Mesenchymal stem cell (in vitro differentiated cells and primary cell): Measurements from ENCODE around the gene TWIST2.

Experiments used
- DNase-seq: peaks from one replicate; pipeline ENCODE4 v3.0.0-alpha.2; 2013
- H2AFZ ChIP-seq: one replicate; pipeline ENCODE4 v1.6.1; 2013; ENCODE audit warnings: low read depth, mild to moderate bottlenecking, control low read depth, inconsistent platforms, low read length, moderate library complexity
- H2AK5ac ChIP-seq: 2 replicates; pipeline ENCODE4 v1.6.1; 2013; ENCODE audit warnings: low read length, moderate library complexity, mild to moderate bottlenecking, inconsistent platforms; ENCODE audit not compliant: severe bottlenecking
- H2BK120ac ChIP-seq: one replicate; pipeline ENCODE4 v1.6.1; 2013; ENCODE audit warnings: low read depth, mild to moderate bottlenecking, inconsistent platforms, low read length, moderate library complexity
- H2BK12ac ChIP-seq, 2 experiments: one replicate each; pipeline ENCODE4 v1.6.1; 2013; ENCODE audit warnings: inconsistent platforms in 2 of 2, low read length in 2 of 2, mild to moderate bottlenecking in 2 of 2, moderate library complexity in 2 of 2, control low read depth in 1 of 2
- H2BK15ac ChIP-seq: one replicate; pipeline ENCODE4 v1.6.1; 2013; ENCODE audit warnings: mild to moderate bottlenecking, low read depth, inconsistent platforms; ENCODE audit not compliant: poor library complexity, severe bottlenecking
- H2BK5ac ChIP-seq: 2 replicates; pipeline ENCODE4 v1.6.1; 2013; ENCODE audit warnings: low read depth, mild to moderate bottlenecking, low read length, control low read depth, inconsistent platforms; ENCODE audit not compliant: poor library complexity, severe bottlenecking
- H3K14ac ChIP-seq, 2 experiments: one replicate each; pipeline ENCODE4 v1.6.1; 2013; ENCODE audit warnings: inconsistent platforms in 2 of 2, low read length in 2 of 2, control low read depth in 1 of 2, mild to moderate bottlenecking in 1 of 2, moderate library complexity in 1 of 2
- H3K18ac ChIP-seq, 2 experiments: one replicate each; pipeline ENCODE4 v1.6.1; 2013; ENCODE audit warnings: inconsistent platforms in 2 of 2, low read length in 2 of 2, control low read depth in 1 of 2, low read depth in 1 of 2, mild to moderate bottlenecking in 1 of 2
- H3K23ac ChIP-seq, 2 experiments: one replicate each; pipeline ENCODE4 v1.6.1; 2013; ENCODE audit warnings: inconsistent platforms in 2 of 2, low read length in 2 of 2, mild to moderate bottlenecking in 2 of 2, moderate library complexity in 2 of 2, control low read depth in 1 of 2
- H3K27ac ChIP-seq: 2 replicates; pipeline ENCODE4 v1.5.1; 2013; ENCODE audit warnings: mild to moderate bottlenecking, moderate library complexity, low read length, control low read depth, inconsistent platforms; ENCODE audit not compliant: poor library complexity, severe bottlenecking
- H3K27me3 ChIP-seq, 2 experiments: 2 replicates each; pipeline versions ENCODE4 v1.6.1 to v1.7.0; 2013; ENCODE audit warnings: low read length in 2 of 2, mild to moderate bottlenecking in 2 of 2, moderate library complexity in 2 of 2, control low read depth in 1 of 2, inconsistent platforms in 1 of 2; ENCODE audit not compliant: control insufficient read depth in 1 of 2, insufficient read depth in 1 of 2
- H3K36me3 ChIP-seq, 2 experiments: 2 replicates each; pipeline versions ENCODE4 v1.6.1 to v1.7.0; 2013; ENCODE audit warnings: low read length in 2 of 2, control low read depth in 1 of 2, inconsistent platforms in 1 of 2, low read depth in 1 of 2, mild to moderate bottlenecking in 1 of 2; ENCODE audit not compliant: insufficient read depth in 2 of 2, control insufficient read depth in 1 of 2
- H3K4ac ChIP-seq, 2 experiments: one replicate each; pipeline ENCODE4 v1.6.1; 2013; ENCODE audit warnings: inconsistent platforms in 2 of 2, low read length in 2 of 2, mild to moderate bottlenecking in 2 of 2, moderate library complexity in 2 of 2, control low read depth in 1 of 2, low read depth in 1 of 2
- H3K4me1 ChIP-seq: 2 replicates; pipeline ENCODE4 v1.6.1; 2013; ENCODE audit warnings: low read depth, low read length, control low read depth; ENCODE audit not compliant: control insufficient read depth, insufficient read depth
- H3K4me2 ChIP-seq: 2 replicates; pipeline ENCODE4 v1.6.1; 2013; ENCODE audit warnings: low read length, mild to moderate bottlenecking, inconsistent platforms; ENCODE audit not compliant: poor library complexity, severe bottlenecking
- H3K4me3 ChIP-seq, 2 experiments: 2 replicates each; pipeline versions ENCODE4 v1.5.1 to v1.7.0; 2013; ENCODE audit warnings: low read length in 2 of 2, mild to moderate bottlenecking in 2 of 2, control low read depth in 1 of 2, low read depth in 1 of 2; ENCODE audit not compliant: insufficient read depth in 1 of 2
- H3K79me1 ChIP-seq: replicated peaks from 2 replicates; pipeline ENCODE4 v1.6.1; 2013; ENCODE audit warnings: mild to moderate bottlenecking, control low read depth, low read length, inconsistent platforms; ENCODE audit not compliant: poor library complexity, severe bottlenecking
- H3K9ac ChIP-seq: 2 replicates; pipeline ENCODE4 v1.7.0; 2013; ENCODE audit warnings: mild to moderate bottlenecking, low read length, moderate library complexity
- H3K9me3 ChIP-seq: 2 replicates; pipeline ENCODE4 v1.7.0; 2013; ENCODE audit warnings: mild to moderate bottlenecking, low read length; ENCODE audit not compliant: control insufficient read depth
- H4K8ac ChIP-seq: one replicate; pipeline ENCODE4 v1.6.1; 2013; ENCODE audit warnings: inconsistent platforms, mild to moderate bottlenecking, low read length, moderate library complexity
- H4K91ac ChIP-seq: one replicate; pipeline ENCODE4 v1.6.1; 2013; ENCODE audit warnings: mild to moderate bottlenecking, low read length, inconsistent platforms
- WGBS: methylation state at CpG from one replicate; pipeline ENCODE4 v1.1.7; 2013; ENCODE audit warnings: mixed read lengths; 5-methylcytosine and 5-hydroxymethylcytosine counted together

TWIST2 gene

GRCh38 chr2:238924032-238924431, 76.1 kb downstream of the TWIST2 start:
- no peaks in the 10 kb centered on the region for H3K79me1 ChIP-seq
- H3K9me3 ChIP-seq: no peaks in the 10 kb centered on the region
- H3K23ac ChIP-seq: no peak overlapping the region
- H3K4me2 ChIP-seq: no peak overlapping the region
- H2BK12ac ChIP-seq: no peak overlapping the region
- no peak for DNase-seq
- H3K9ac ChIP-seq: no peak overlapping the region
- no peak overlapping the region for H3K27ac ChIP-seq
- H4K91ac ChIP-seq: no peak overlapping the region
- WGBS: 86% methylated on average over 14 of the region's 14 CpGs
- H2AK5ac ChIP-seq: no peak overlapping the region
- no peak overlapping the region for H3K18ac ChIP-seq
- H2BK5ac ChIP-seq: no peak overlapping the region
- no peak overlapping the region for H3K14ac ChIP-seq
- no peak overlapping the region for H4K8ac ChIP-seq
- H2BK15ac ChIP-seq: no peak overlapping the region
- no peak overlapping the region for H3K4me3 ChIP-seq
- no peak overlapping the region for H3K4ac ChIP-seq
- H2BK120ac ChIP-seq: no peak overlapping the region
- H3K36me3 ChIP-seq: no peaks in the 10 kb centered on the region
- H2AFZ ChIP-seq: no peak overlapping the region
- H3K4me1 ChIP-seq: no peaks in the 10 kb centered on the region
- H3K27me3 ChIP-seq: peaks cover 0 to 32% of the 10 kb centered on the region in 2 experiments

- DNase-seq: no peak
- H3K27ac ChIP-seq: no peak overlapping the region
- no peak overlapping the region for H3K4me3 ChIP-seq
- H2BK12ac ChIP-seq: no peak overlapping the region
- no peak overlapping the region for H3K23ac ChIP-seq
- H3K14ac ChIP-seq: no peak overlapping the region
- H3K4me1 ChIP-seq: no peaks in the 10 kb centered on the region
- no peak overlapping the region for H2AK5ac ChIP-seq
- H3K18ac ChIP-seq: no peak overlapping the region
- H3K79me1 ChIP-seq: no peaks in the 10 kb centered on the region
- H2AFZ ChIP-seq: no peak overlapping the region
- peaks cover 0 to 35% of the 10 kb centered on the region in 2 experiments for H3K27me3 ChIP-seq
- no peak overlapping the region for H3K9ac ChIP-seq
- H2BK15ac ChIP-seq: no peak overlapping the region
- H3K9me3 ChIP-seq: no peaks in the 10 kb centered on the region
- H3K4ac ChIP-seq: no peak overlapping the region
- no peak overlapping the region for H4K91ac ChIP-seq
- H3K4me2 ChIP-seq: no peak overlapping the region
- H2BK5ac ChIP-seq: no peak overlapping the region
- 85% methylated on average over 13 of the region's 13 CpGs for WGBS
- no peak overlapping the region for H4K8ac ChIP-seq
- no peaks in the 10 kb centered on the region for H3K36me3 ChIP-seq
- H2BK120ac ChIP-seq: no peak overlapping the region
These were observed 76.9 kb downstream of the TWIST2 start for GRCh38 chr2:238924796-238925195.

- DNase-seq: no peak
- no peaks in the 10 kb centered on the region for H3K4me1 ChIP-seq
- H3K27ac ChIP-seq: no peak overlapping the region
- H3K27me3 ChIP-seq: peaks cover 0 to 40% of the 10 kb centered on the region in 2 experiments
- H3K4me2 ChIP-seq: no peak overlapping the region
- no peaks in the 10 kb centered on the region for H3K9me3 ChIP-seq
- no peak overlapping the region for H3K14ac ChIP-seq
- no peak overlapping the region for H3K23ac ChIP-seq
- 91% methylated on average over 13 of the region's 13 CpGs for WGBS
- H3K36me3 ChIP-seq: no peaks in the 10 kb centered on the region
- no peak overlapping the region for H4K91ac ChIP-seq
- no peak overlapping the region for H2BK5ac ChIP-seq
- H2BK120ac ChIP-seq: no peak overlapping the region
- no peak overlapping the region for H4K8ac ChIP-seq
- H2AK5ac ChIP-seq: no peak overlapping the region
- H2BK12ac ChIP-seq: no peak overlapping the region
- H3K18ac ChIP-seq: no peak overlapping the region
- H3K4ac ChIP-seq: no peak overlapping the region
- H2AFZ ChIP-seq: no peak overlapping the region
- H2BK15ac ChIP-seq: no peak overlapping the region
- no peaks in the 10 kb centered on the region for H3K79me1 ChIP-seq
- H3K9ac ChIP-seq: no peak overlapping the region
- no peak overlapping the region for H3K4me3 ChIP-seq
These were observed 77.4 kb downstream of the TWIST2 start for GRCh38 chr2:238925281-238925680.

- no peak overlapping the region for H4K91ac ChIP-seq
- H3K23ac ChIP-seq: no peak overlapping the region
- no peak overlapping the region for H3K18ac ChIP-seq
- H3K36me3 ChIP-seq: no peaks in the 10 kb centered on the region
- 87% methylated on average over 20 of the region's 20 CpGs for WGBS
- no peak for DNase-seq
- no peak overlapping the region for H2AK5ac ChIP-seq
- no peak overlapping the region for H4K8ac ChIP-seq
- H2BK15ac ChIP-seq: no peak overlapping the region
- no peak overlapping the region for H3K14ac ChIP-seq
- no peak overlapping the region for H3K4ac ChIP-seq
- no peak overlapping the region for H2AFZ ChIP-seq
- H2BK5ac ChIP-seq: no peak overlapping the region
- H3K27me3 ChIP-seq: peaks cover 0 to 38% of the 10 kb centered on the region in 2 experiments
- no peaks in the 10 kb centered on the region for H3K9me3 ChIP-seq
- H2BK120ac ChIP-seq: no peak overlapping the region
- H3K4me2 ChIP-seq: no peak overlapping the region
- H3K4me3 ChIP-seq: no peak overlapping the region
- H2BK12ac ChIP-seq: no peak overlapping the region
- no peaks in the 10 kb centered on the region for H3K4me1 ChIP-seq
- H3K79me1 ChIP-seq: no peaks in the 10 kb centered on the region
- no peak overlapping the region for H3K9ac ChIP-seq
- H3K27ac ChIP-seq: no peak overlapping the region
These were observed 78.1 kb downstream of the TWIST2 start for GRCh38 chr2:238925816-238926521.
